ENCODE measurements around the gene RPL38. TPM values are rescaled to one million over a fixed set of nuclear protein-coding genes. Genes with fewer than 3 reads are reported as not detected.
A peak's percentile ranks its signal among the peaks of the same experiment; 100 is the strongest.

Gene RPL38
- total RNA-seq, 2 donors from 2014 or later: 1,259 to 1,366 TPM

DNA sequence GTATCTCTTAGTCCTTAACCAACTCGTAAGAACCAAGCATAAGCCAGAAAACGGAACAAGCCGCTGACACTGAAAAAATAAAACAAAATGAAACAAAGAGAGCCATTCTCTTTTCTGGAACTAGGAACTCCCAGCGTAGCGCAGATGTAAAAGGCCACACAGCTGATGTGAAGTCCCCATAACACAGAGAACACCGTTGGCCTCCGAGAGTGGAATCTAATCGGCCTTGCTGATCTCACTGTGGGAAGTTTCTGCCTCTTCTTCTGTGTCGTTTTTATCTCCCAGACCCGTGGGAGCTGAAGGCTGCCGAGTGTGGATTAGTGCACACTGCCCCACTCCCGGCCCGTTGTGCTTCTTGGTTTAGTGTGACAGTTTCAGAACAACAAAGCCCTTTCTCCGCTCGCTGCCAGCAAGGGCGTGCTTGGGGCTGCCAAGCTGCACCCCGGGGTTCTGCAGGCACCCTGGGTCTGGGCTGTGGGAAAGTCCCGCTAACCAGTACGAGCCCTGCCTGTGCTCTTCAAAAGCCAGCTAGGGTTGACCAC, 31.6 kb downstream of the RPL38 start:
- ATAC-seq (replicated peaks): peak; percentile 40
- no peaks in the 10 kb centered on the region for H3K27me3 Mint-ChIP-seq
- peaks cover 4% of the 10 kb centered on the region for H3K4me1 Mint-ChIP-seq
- H3K27ac Mint-ChIP-seq: no peak overlapping the region
- H3K9me3 Mint-ChIP-seq: no peaks in the 10 kb centered on the region
- H3K4me3 Mint-ChIP-seq: peak overlapping the region; percentile 50
- peaks cover 21% of the 10 kb centered on the region for H3K36me3 Mint-ChIP-seq (ENCODE audit: low read depth)

GRCh38 chr17:74235911-74236371, 32.5 kb downstream of the RPL38 start:
- peaks cover 14% of the 10 kb centered on the region for H3K36me3 Mint-ChIP-seq (ENCODE audit: low read depth)
- H3K9me3 Mint-ChIP-seq: no peaks in the 10 kb centered on the region
- H3K27me3 Mint-ChIP-seq: no peaks in the 10 kb centered on the region
- H3K4me1 Mint-ChIP-seq: peaks cover 4% of the 10 kb centered on the region
- no peak overlapping the region for H3K27ac Mint-ChIP-seq
- ATAC-seq (replicated peaks): no peak
- no peak overlapping the region for H3K4me3 Mint-ChIP-seq

DNA sequence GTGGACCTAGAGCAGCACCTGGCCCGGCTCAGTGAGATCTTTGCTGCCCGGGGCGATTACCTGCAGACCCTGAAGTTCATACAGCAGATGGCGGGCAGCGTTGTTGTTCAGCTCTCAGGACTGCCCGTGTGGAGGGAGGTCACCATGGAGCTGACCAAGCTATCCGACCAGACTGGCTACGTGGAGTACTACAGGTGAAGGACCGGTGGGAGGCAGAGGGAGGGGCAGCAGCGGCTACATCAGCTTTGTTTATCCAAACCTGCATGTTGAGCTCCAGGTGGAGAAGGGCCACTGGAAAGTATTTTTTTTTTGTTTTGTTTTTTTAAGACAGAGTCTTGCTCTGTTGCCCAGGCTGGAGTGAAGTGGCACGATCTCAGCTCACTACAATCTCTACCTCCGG, 33.8 kb downstream of the RPL38 start:
- H3K4me1 Mint-ChIP-seq: peaks cover 4% of the 10 kb centered on the region
- no peak for ATAC-seq (replicated peaks)
- no peaks in the 10 kb centered on the region for H3K9me3 Mint-ChIP-seq
- no peak overlapping the region for H3K4me3 Mint-ChIP-seq
- no peaks in the 10 kb centered on the region for H3K27me3 Mint-ChIP-seq
- peaks cover under 1% of the 10 kb centered on the region for H3K36me3 Mint-ChIP-seq (ENCODE audit: low read depth)
- H3K27ac Mint-ChIP-seq: no peak overlapping the region

GRCh38 chr17:74239172-74239571, 35.7 kb downstream of the RPL38 start:
- H3K27ac Mint-ChIP-seq: no peak overlapping the region
- no peaks in the 10 kb centered on the region for H3K9me3 Mint-ChIP-seq
- ATAC-seq (replicated peaks): no peak
- no peaks in the 10 kb centered on the region for H3K27me3 Mint-ChIP-seq
- no peaks in the 10 kb centered on the region for H3K36me3 Mint-ChIP-seq (ENCODE audit: low read depth)
- no peak overlapping the region for H3K4me3 Mint-ChIP-seq
- H3K4me1 Mint-ChIP-seq: no peaks in the 10 kb centered on the region

DNA sequence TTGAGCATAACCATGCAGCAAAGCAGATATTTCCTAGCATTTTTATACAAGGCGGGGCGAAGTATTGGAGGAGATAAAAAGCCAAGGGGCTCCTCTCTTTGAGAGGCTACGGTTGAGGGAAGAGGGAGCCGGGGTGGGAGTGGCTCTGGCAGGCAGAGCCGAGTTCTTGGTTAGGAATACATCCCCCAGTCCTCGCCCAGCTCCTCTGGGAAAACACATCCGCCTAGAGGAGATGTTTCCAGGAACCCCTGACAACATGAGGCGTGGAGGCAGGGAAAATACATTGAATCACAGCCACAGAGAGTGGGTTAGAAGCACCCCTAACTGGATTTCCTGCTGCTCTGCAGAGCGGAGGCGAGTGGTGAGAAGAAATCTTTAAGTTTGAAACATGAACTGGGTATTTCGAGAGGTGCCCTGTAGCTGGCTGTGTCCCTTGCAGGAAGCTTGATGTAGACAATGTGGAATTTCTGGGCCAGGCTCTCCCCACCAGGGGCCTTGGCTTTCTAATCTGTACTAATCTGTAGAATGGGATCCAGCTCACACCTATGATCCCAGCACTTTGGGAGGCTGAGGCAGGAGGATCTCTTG, 37.2 kb downstream of the RPL38 start:
- H3K27me3 Mint-ChIP-seq: no peaks in the 10 kb centered on the region
- no peaks in the 10 kb centered on the region for H3K36me3 Mint-ChIP-seq (ENCODE audit: low read depth)
- no peak overlapping the region for H3K27ac Mint-ChIP-seq
- H3K4me1 Mint-ChIP-seq: no peaks in the 10 kb centered on the region
- no peaks in the 10 kb centered on the region for H3K9me3 Mint-ChIP-seq
- ATAC-seq (replicated peaks): no peak
- H3K4me3 Mint-ChIP-seq: no peak overlapping the region

DNA sequence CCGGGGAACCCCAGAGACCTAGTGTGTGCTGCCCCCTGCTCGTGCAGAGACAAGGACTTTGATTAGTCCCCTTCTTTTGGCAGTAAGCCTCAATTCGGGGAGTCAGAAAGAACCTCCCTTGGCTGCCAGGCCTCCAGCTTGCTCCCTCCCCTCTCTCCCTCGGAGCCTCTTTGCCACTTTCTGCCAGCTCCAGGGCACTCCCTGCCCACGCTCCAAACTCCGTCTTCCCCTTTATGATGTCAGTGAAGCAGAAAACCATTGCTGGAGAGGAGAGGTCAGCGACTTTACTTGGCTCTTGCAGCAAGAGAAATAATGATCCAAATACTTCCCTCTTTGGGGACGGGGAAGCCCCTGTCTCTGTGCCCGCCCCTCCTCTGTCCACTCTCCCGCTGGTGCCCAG, 38.0 kb downstream of the RPL38 start:
- H3K36me3 Mint-ChIP-seq (ENCODE audit: low read depth): no peaks in the 10 kb centered on the region
- H3K9me3 Mint-ChIP-seq: no peaks in the 10 kb centered on the region
- H3K4me3 Mint-ChIP-seq: no peak overlapping the region
- ATAC-seq (replicated peaks): no peak
- no peaks in the 10 kb centered on the region for H3K27me3 Mint-ChIP-seq
- no peak overlapping the region for H3K27ac Mint-ChIP-seq
- no peaks in the 10 kb centered on the region for H3K4me1 Mint-ChIP-seq

- H3K4me3 Mint-ChIP-seq: no peak overlapping the region
- H3K9me3 Mint-ChIP-seq: no peaks in the 10 kb centered on the region
- H3K27me3 Mint-ChIP-seq: no peaks in the 10 kb centered on the region
- H3K27ac Mint-ChIP-seq: no peak overlapping the region
- H3K36me3 Mint-ChIP-seq (ENCODE audit: low read depth): no peaks in the 10 kb centered on the region
- ATAC-seq (replicated peaks): no peak
- no peaks in the 10 kb centered on the region for H3K4me1 Mint-ChIP-seq
Measured at GRCh38 chr17:74241847-74242246, 38.4 kb downstream of the RPL38 start.

- ATAC-seq (replicated peaks): no peak
- Mint-ChIP-seq H3K9me3 (no peaks in the 10 kb centered on the region), H3K4me1 (no peaks in the 10 kb centered on the region), H3K27ac (no peak overlapping the region), H3K4me3 (no peak overlapping the region), H3K27me3 (no peaks in the 10 kb centered on the region), H3K36me3 (ENCODE audit: low read depth) (no peaks in the 10 kb centered on the region)
Measured at GRCh38 chr17:74243013-74243755, 39.7 kb downstream of the RPL38 start.

DNA sequence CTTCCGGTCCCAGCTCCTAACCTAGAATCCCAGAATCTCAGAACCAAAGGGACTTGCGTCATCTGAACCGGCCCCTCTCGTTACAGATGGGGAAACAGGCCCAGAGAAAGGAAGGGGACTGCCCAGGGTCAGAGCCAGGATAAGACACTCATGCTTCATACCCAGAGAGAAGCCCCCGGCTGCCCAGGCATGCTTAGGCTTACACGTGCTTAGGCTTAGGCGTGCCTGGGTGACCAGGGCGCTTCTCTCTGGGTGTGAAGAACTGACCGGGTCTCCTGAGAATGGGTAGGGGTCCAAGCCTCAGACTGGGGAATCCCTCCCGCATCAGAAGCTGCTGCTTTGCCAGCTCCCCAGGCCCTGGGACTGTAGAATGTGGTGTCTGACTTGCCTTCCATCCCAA, 40.6 kb downstream of the RPL38 start:
- H3K4me1 Mint-ChIP-seq: no peaks in the 10 kb centered on the region
- no peak overlapping the region for H3K4me3 Mint-ChIP-seq
- no peaks in the 10 kb centered on the region for H3K27me3 Mint-ChIP-seq
- no peak overlapping the region for H3K27ac Mint-ChIP-seq
- no peaks in the 10 kb centered on the region for H3K9me3 Mint-ChIP-seq
- H3K36me3 Mint-ChIP-seq (ENCODE audit: low read depth): no peaks in the 10 kb centered on the region
- ATAC-seq (replicated peaks): no peak

DNA sequence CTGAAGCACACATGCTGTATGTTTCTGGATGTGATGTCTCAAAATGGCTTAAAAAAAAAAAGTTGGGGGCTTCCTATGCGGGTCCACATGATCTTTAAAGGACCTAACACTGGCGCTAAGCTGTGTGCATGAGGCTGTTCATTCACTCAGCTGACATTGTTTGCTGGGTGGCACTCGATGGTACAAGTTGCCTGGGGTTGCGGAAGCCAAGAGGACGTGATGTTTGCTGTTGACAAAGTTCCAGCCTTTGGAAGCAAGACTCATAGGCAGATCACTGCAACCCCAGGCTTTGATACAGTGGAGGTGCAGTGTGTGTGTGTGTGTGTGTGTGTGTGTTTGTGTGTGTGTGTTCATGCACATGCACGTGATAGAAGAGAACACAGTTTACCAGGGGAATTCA, 41.1 kb downstream of the RPL38 start:
- no peak for ATAC-seq (replicated peaks)
- no peak overlapping the region for H3K4me3 Mint-ChIP-seq
- no peaks in the 10 kb centered on the region for H3K4me1 Mint-ChIP-seq
- no peaks in the 10 kb centered on the region for H3K27me3 Mint-ChIP-seq
- no peaks in the 10 kb centered on the region for H3K9me3 Mint-ChIP-seq
- H3K27ac Mint-ChIP-seq: no peak overlapping the region
- H3K36me3 Mint-ChIP-seq (ENCODE audit: low read depth): no peaks in the 10 kb centered on the region

DNA sequence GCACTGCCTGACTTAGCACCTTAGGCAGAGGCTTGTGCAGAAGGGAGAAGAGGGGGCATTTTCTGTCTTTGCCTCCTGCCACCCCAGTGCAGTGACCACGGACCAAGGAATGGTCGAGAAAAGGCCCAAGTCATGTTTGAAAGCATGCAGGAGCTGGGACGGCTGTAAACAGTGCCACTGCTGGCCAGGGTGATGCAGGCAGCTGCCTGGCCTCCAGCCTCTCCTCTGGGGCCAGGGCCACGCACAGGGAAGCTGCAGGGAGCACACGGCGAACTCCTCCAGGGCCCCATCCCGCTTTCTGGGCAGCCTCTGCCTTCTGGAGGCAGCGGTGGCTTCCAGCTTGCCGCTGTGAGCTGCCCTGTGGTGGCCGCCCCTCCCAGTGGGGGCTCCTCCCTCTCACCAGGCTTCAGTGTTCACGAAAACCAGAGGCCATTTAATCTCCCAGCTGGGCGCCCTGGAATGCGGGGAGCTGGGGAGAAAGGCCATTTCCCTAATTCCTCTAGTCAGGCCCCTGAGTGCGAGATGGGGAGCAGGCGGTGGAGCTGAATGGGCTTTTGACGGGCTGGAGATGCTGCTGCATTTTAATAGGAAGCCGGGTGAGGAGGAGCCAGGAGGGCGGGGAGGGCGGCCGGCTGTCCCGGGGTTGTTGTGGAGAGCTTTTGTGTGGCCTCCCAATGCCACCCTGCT, 41.8 kb downstream of the RPL38 start:
- H3K36me3 Mint-ChIP-seq (ENCODE audit: low read depth): no peaks in the 10 kb centered on the region
- H3K4me1 Mint-ChIP-seq: no peaks in the 10 kb centered on the region
- ATAC-seq (replicated peaks): no peak
- no peaks in the 10 kb centered on the region for H3K9me3 Mint-ChIP-seq
- no peaks in the 10 kb centered on the region for H3K27me3 Mint-ChIP-seq
- no peak overlapping the region for H3K4me3 Mint-ChIP-seq
- H3K27ac Mint-ChIP-seq: no peak overlapping the region

DNA sequence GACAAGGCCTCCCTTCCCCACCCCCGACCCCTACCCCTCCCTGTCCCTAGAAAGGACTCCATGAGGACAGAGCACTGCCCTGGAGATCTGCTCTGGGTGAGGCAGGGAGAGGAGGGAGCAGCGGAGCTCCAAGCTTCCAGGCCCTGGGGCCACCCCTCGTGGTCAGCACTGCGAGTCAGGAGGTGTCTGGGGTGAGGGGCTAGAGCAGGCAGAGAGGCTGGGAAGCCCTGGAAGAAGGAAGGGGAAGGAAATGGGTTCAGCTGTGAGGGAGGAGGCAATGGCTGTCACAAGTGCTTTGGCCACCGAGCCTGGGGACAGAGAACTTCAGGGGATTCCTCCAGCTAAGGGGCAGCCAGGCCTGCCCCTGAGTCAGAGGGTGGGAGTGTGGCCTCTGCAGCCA, 42.4 kb downstream of the RPL38 start:
- H3K27ac Mint-ChIP-seq: no peak overlapping the region

DNA sequence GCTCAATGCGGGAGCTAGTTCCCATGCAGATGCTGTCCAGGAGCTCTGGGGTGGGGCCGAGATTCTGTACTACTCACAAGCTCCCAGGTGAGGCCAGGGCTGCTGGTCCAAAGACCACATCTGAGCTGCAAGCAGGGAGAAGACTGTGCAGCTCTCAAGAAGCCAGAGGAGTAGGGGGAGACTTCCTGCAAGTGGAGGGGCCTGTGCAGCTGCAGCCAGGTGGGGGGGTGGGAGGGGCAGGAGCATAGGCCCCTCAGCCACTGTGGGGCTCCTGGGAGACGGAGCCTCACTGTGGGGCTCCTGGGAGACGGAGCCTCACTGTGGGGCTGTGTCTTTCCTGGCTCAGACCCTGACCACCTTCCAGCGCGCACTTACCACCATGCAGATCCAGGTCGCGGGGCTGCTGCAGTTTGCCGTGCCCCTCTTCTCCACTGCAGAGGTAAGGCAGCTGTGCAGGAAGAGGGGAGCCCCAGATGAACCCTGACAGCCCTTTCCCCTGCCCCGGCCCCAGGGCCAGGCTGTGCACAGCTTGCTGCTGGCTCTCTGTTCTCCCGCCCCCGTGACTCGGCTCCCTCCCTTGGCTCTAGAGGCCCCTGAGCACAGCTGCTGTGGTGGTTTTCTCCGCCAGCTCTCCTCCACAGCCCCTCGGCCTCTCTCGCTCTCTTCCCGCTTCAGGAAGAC, 46.3 kb downstream of the RPL38 start:
- H3K4me3 Mint-ChIP-seq: no peak overlapping the region
- H3K9me3 Mint-ChIP-seq: no peaks in the 10 kb centered on the region
- no peaks in the 10 kb centered on the region for H3K4me1 Mint-ChIP-seq
- H3K36me3 Mint-ChIP-seq (ENCODE audit: low read depth): no peaks in the 10 kb centered on the region
- no peaks in the 10 kb centered on the region for H3K27me3 Mint-ChIP-seq
- ATAC-seq (replicated peaks): no peak
- no peak overlapping the region for H3K27ac Mint-ChIP-seq

More for the DNA sequence above, 42.4 kb downstream of the RPL38 start:
- H3K4me1 Mint-ChIP-seq: no peaks in the 10 kb centered on the region
- H3K9me3 Mint-ChIP-seq: no peaks in the 10 kb centered on the region
- H3K4me3 Mint-ChIP-seq: no peak overlapping the region
- no peaks in the 10 kb centered on the region for H3K27me3 Mint-ChIP-seq
- no peak for ATAC-seq (replicated peaks)
- no peaks in the 10 kb centered on the region for H3K36me3 Mint-ChIP-seq (ENCODE audit: low read depth)

DNA sequence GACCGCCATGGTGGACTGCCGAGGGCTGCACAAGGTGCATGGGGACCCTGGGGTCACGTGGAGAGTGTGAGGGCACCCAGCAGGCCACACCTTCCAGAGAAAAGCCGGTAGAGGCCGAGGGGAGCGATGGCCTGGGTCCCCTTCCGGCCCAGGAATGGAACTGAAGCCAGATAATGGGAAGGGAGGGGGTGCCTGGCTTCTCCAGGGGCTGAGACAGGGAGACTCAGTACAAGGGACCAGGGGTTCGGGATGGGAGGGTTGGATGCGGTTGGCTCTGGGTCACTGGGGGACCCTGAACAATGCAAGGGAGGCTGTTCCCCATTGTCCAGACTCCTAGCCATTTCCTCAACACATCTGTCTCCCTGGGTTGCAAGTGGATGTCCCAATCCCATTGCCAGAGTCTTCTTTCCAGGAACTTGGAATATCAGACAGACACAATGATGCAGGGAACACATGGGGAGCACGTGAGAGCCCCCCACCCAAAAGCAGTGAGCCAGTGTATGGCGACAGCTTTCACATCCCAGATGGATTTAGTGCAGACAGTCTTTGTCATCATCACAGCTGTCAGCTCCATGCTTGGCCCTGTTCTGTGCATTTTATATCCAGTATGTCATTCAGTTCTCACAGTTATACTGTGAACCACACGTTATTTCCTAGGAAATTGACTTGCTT, 47.0 kb downstream of the RPL38 start:
- no peak for ATAC-seq (replicated peaks)
- Mint-ChIP-seq H3K4me3 (no peak overlapping the region), H3K27ac (no peak overlapping the region), H3K9me3 (no peaks in the 10 kb centered on the region), H3K36me3 (ENCODE audit: low read depth) (no peaks in the 10 kb centered on the region), H3K27me3 (no peaks in the 10 kb centered on the region), H3K4me1 (no peaks in the 10 kb centered on the region)
